ENCODE results near the gene MANF.
"Not testable (repeated sequence)": the region's sequence is repeated elsewhere in the genome, so short reads cannot be mapped to it uniquely, and the experiment has no call there.

MANF gene

GRCh38 chr3:51384726-51385473, at the start of gene MANF:
Gene MANF, plus strand, starts transcription at chr3:51385291. Its CDS starts 52 bp downstream, at chr3:51385343.
- DNase-seq: peak; percentile 98

GRCh38 chr3:51336261-51336660, 48.8 kb upstream of the MANF start:
- no peak for DNase-seq

- no peak for DNase-seq
Measured at GRCh38 chr3:51337666-51338065, 47.4 kb upstream of the MANF start.

GRCh38 chr3:51338632-51339031, 46.5 kb upstream of the MANF start:
- DNase-seq: no peak

DNA sequence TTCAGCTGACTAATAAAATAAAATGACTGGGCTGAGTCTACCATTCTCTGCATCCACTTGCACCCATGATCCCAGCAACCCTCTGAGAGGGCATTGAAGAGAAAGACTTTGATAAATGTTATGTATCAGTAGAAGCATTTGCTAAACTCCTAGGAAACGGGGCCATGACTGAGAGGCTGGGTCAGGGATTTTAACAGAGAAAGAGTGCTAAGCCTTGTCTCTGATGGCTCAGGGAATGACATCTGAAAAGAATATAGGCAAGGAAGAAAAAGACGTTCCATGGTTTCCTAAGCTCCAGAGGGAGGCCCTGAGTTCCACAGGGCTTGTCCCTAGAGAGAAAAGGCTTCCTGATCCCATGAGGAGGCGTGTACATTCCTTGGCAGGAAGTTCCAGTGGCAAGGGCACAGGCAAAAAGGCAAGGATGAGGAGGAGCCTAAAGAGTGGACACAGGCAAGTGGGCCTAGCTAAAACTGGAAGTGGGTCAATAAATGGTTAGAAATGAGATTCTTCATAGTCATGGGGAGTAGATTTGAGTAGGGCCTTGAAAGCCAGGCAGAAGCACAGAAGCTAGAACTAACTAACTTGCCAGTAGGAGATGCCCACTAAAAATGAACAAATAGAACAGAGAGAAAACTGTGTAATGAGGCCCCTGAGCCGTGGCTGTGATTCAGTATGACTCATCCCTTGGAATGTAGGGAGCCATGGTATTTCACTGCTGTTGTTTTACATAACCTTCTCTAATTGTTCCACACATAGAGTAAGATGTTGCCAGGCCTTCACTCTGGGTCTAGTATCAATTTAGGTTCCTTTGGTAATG, 44.9 kb upstream of the MANF start:
- no peak for DNase-seq

DNA sequence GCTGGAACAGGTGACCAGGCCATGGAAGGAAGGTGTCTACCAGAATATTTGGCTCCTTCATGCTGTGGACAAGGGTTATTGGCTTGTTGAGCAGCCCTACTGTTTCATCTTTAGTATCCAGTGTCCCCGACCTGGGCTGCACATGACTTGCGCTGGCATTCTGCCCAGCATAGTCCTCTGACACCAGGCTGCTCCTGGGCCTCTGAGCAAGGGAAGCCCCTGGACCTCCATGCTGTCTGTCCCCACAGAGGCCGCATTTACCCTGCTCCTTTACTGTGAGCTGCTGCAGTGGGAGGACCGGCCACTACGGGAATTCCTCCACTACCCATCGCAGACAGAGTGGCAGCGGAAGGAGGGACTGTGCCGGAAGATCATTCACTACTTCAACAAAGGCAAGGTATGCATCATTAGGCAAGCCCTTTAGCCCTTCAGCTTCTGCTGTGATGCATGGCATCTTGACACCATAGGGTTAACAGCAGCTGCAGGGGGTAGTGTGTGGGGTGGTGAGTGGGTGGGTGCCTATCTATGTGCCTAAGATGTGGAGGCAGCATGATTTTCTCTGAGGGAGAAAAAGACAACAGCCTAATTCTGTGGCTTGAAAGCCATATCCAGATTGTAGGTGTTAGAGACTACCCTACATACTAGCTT, 44.0 kb upstream of the MANF start:
- no peak for DNase-seq

GRCh38 chr3:51343918-51344687, 41.0 kb upstream of the MANF start:
- DNase-seq: no peak

DNA sequence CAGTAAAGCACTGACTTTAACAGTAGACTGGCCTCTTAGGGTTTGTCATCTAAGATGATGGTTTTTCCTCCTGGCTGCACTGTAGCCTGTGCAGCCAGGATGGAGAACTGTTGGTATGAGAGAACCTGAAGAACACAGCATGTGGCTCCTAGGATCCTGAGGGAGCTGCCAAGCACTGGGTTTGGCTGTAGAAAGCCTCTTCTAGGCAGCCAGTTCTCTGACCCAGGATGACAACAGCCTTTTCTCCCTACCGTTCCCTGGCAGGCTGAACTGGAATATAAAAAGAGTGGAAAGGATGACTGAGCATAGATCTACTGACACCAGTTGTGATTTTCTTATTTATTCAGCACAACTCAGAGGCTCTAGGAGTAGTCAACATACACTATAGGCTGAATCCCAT, 34.3 kb upstream of the MANF start:
- DNase-seq: no peak

DNA sequence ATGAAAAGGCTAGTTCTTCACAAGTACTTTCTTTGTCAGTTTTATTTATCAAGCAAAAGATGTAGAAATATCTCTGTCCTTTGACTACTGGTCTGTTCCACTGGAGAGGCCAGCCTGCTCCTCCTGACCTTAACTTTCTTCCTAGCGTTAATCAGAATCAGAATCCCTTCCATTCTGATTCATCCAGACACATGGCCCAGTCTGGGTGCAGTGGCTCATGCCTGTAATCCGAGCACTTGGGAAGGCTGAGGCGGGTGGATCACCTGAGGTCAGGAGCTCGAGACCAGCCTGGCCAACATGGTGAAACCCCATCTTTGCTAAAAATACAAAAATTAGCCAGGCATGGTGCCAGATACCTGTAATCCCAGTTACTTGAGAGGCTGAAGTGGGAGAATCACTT, 32.0 kb upstream of the MANF start:
- DNase-seq: no peak

GRCh38 chr3:51353691-51354090, 31.4 kb upstream of the MANF start:
- no peak for DNase-seq

DNA sequence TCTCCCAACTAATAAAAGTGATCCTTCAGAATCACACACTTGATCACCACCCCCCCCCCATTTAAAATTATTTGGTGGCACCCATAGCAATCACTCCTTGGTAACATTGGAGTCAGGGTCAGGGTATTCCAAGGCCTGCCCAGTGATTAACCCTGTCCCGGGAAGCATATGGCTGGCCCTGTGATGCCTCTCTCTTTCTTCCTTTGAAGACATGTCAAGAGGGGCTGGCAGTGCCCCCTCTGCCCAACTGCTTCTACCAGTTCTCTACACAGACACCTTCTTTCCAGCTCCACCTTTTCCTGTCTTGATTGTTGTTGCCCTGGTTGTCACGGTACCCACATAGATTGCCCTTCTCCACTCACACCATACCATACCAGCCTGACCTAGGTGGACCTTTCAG, 30.9 kb upstream of the MANF start:
- DNase-seq: no peak

DNA sequence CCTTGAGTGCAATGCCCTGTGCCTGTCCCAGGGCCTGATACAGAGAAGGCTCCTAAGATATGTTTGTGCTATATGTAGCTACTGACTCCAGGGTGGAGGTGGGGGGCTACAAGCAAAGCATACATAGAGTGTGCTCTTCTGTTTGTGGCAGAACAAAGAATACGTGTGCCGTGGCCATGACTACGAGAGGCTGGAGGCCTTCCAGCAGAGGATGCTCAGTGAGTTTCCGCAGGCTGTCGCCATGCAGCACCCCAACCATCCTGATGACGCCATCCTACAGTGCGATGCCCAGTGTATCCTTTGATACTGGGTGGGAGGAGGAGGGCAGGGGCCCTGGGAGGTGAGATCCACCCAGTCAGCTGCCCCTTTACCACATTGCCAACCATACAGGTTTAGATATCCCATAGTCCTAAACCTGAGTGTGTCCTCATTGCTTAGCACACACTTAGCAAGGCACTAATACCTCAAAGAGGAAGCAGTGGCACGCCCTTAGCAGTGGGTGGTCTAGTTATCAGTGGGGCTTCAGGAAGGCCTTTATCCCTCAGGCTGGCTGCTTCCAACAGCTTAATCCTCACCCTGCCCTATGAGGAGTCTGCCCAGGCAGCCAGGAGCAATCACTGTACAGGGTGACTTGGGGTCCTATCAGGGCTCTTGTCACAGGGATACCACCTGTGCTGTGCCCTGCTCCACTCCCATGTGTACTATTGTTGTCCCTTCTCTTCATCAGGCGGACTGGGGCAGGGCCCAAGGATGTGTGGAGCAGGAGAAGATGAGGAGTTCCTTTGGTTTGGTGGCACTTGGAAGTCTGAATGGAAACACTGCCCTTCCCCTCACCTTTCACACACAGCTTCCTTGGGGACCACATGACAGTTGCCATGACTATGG, 30.1 kb upstream of the MANF start:
- no peak for DNase-seq

DNA sequence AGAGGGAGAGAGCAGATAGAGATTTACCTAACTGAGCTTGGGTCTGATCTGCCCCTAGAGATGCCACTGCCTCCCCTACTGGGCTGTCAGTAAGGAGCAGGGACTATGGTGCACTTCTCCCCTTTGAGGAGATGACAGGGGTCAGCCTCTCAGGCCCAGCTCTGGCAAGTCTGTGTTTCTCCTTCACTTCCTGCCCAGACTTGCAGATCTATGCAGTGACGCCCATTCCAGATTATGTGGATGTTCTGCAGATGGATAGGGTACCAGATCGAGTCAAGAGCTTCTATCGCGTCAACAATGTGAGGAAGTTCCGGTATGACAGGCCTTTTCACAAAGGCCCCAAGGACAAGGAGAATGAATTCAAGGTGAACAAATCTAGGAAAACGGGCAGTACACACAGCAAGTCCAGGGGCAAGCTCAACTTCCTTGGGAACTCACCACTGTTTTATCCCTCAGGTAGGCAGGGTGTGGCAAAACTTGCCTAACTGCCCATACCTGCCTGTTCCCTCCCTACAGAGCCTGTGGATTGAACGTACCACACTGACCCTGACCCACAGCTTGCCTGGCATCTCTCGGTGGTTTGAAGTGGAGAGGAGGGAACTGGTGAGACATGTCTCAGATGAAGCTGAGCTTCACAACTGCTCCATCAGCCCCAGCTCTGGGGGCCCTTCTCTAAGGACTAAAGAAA, 29.1 kb upstream of the MANF start:
- DNase-seq: no peak

- DNase-seq: no peak
Measured at GRCh38 chr3:51357856-51358255, 27.2 kb upstream of the MANF start.

DNA sequence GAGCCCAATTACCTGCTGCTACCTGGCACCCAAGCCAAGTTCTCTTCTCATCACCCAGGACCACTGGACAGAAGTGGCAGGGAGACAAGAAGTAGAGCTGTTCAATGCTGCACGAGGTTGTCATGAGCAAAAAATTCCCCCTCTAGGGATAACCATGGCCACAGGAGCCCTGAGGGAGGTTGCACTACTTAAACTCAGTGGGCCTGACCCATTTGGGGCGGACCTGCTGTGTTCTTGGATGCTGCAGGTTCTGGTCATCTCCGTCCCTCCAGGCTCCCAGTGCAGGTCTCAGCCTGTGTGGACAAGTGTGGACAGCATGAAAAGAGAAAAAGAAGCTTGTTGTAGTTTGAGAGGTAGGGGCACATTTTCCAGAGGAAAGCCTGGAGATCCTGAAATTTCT, 26.1 kb upstream of the MANF start:
- DNase-seq: no peak

DNA sequence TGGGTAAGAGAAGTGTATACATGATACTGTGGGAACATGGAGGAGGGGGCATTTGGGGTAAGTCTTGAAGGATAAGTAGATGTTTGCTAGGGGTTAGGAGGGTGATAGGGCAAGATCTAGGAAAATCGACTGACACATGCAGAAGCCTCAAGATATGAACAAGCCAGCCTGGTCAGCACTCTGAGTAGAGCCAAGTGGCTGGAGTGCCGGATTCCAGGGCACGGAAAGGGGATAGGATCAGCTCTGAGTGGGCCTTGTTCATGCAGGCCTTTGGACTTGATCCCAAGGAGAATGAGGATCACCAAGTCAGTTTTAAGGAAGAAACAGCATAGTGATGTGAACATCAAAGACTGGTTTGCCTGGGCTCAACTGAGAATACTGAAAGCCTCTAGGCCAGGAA, 24.3 kb upstream of the MANF start:
- no peak for DNase-seq

DNA sequence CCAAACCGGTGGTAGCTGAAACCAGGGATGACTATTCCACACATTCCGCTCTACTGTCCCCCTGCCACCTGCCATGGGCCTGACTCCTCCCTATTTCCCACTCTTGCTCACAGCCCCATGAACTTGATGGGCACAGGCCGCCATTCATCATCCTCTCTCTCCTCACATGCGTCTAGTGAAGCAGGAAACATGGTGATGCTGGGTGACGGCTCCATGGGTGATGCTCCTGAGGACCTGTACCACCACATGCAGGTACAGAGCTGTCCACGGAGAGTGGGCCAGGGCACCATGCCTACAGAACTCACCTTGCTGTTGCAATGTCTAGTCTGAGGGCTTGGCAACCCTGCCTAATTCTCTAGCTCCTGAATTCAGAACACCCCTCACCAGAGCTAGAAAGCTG, 23.3 kb upstream of the MANF start:
- DNase-seq: no peak

- DNase-seq: no peak
Measured at GRCh38 chr3:51362476-51362875, 22.6 kb upstream of the MANF start.

DNA sequence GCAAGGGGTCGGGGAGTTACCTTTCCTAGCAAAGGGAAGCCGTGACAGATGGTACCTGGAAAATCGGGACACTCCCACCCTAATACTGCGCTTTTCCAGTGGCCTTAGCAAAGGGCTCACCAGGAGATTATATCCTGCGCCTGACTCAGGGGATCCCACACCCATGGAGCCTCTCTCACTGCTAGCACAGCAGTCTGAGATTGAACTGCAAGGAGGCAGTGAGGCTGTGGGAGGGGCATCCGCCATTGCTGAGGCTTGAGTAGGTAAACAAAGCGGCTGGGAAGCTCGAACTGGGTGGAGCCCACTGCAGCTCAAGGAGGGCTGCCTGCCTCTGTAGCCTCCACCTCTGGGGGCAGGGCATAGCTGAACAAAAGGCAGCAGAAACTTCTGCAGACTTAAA, 16.8 kb upstream of the MANF start:
- DNase-seq: not testable (repeated sequence)

DNA sequence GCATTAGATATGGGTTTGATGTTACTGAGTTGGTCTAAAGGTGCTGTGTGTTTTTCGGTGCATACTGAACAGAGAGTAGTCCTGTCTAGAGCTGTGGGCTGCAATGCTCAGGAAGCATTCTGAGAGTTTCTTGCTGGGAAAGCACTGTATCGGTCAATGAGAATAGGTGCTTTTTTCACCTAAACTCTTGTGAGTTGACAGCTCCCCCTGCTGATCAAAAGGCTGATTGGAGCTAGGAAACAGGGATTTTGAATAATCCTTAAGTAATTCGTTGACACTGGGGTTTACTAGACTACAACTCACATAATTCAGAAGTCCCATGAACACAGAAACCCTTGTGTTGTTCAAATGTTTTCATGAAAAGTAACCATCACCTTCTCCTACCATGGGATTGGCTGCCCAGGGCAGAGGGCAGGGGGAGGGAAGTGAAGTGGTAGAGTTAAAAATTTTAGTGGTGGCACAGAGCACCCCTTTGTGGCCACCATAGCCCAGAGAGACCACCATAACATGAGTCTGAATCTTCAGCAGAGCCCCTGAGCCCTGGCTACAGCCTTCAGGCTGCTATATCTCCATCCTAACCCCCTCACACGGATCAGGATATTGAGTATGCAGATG, 13.0 kb upstream of the MANF start:
- DNase-seq: peak; percentile 23
